Ramos (cell line): ENCODE measurements around the gene TMEM181.

ENCODE experiments used
- in situ Hi-C: fragments of 300-500 bp; cut with MboI; formaldehyde crosslinking; loops from one replicate; pipeline ENCODE4 v1.14.3; 2022; ENCODE audit warnings: low sequenced_read_pairs; ENCODE audit not compliant: unreplicated experiment

TMEM181 gene

GRCh38 chr6:158560836-158561320 lies 987 bp downstream of the TMEM181 start:
- in situ Hi-C loops, result no loop called here

GRCh38 chr6:158561321-158561884 lies 1.5 kb downstream of the TMEM181 start:
- in situ Hi-C loops, result no loop called here

- in situ Hi-C loops, result no loop called here
These were observed 2.0 kb downstream of the TMEM181 start for GRCh38 chr6:158561938-158562337.

- in situ Hi-C loops, result no loop called here
These were observed 4.6 kb downstream of the TMEM181 start for GRCh38 chr6:158564243-158565121.

GRCh38 chr6:158565122-158565429 lies 5.2 kb downstream of the TMEM181 start:
- in situ Hi-C loops, result no loop called here

- in situ Hi-C loops, result no loop called here
These were observed 5.7 kb downstream of the TMEM181 start for GRCh38 chr6:158565482-158566040.

- in situ Hi-C loops, result no loop called here
These were observed 6.4 kb downstream of the TMEM181 start for GRCh38 chr6:158566207-158566818.

- in situ Hi-C loops, result no loop called here
These were observed 7.3 kb downstream of the TMEM181 start for GRCh38 chr6:158567152-158567551.

GRCh38 chr6:158567871-158568401 lies 8.0 kb downstream of the TMEM181 start:
- in situ Hi-C loops, result no loop called here

- in situ Hi-C loops, result no loop called here
These were observed 8.7 kb downstream of the TMEM181 start for GRCh38 chr6:158568549-158568948.

GRCh38 chr6:158569036-158569435 lies 9.1 kb downstream of the TMEM181 start:
- in situ Hi-C loops, result no loop called here

GRCh38 chr6:158570681-158570962 lies 10.7 kb downstream of the TMEM181 start:
- in situ Hi-C loops, result no loop called here

- in situ Hi-C loops, result no loop called here
These were observed 12.1 kb downstream of the TMEM181 start for GRCh38 chr6:158571826-158572652.

- in situ Hi-C loops, result no loop called here
These were observed 13.0 kb downstream of the TMEM181 start for GRCh38 chr6:158572653-158573541.

- in situ Hi-C loops, result no loop called here
These were observed 13.6 kb downstream of the TMEM181 start for GRCh38 chr6:158573542-158573931.

GRCh38 chr6:158574800-158575199 lies 14.9 kb downstream of the TMEM181 start:
- in situ Hi-C loops, result no loop called here

GRCh38 chr6:158575550-158575949 lies 15.7 kb downstream of the TMEM181 start:
- in situ Hi-C loops, result no loop called here

GRCh38 chr6:158584236-158584651 lies 24.4 kb downstream of the TMEM181 start:
- in situ Hi-C loops, result no loop called here

GRCh38 chr6:158586652-158587051 lies 26.8 kb downstream of the TMEM181 start:
- in situ Hi-C loops, result no loop called here
